Activated naive CD8-positive, alpha-beta T cell treated with anti-CD3 and anti-CD28 coated beads, Interleukin-2, amount 10 ng/mL, durations not matched to agents 7 days and 5 days (primary cell): Measurements from ENCODE around the gene SLC39A11. TPM values are rescaled to one million over a fixed set of nuclear protein-coding genes. Genes with fewer than 3 reads are reported as not detected.
A peak's percentile ranks its signal among the peaks of the same experiment; 100 is the strongest.
"Not testable (repeated sequence)": the region's sequence is repeated elsewhere in the genome, so short reads cannot be mapped to it uniquely, and the experiment has no call there.

Experiments used
- ATAC-seq: fragments of 150-1000 bp; cut with Tn5 transposase; one replicate; pipeline ENCODE4 v1.10.0; 2021; ENCODE audit warnings: low read depth, moderate library complexity
- POLR2A ChIA-PET: fragments of 350-600 bp; sonication (Branson Sonifier 250); formaldehyde crosslinking; loops from one replicate; lab custom pipeline; 2021; ENCODE audit warnings: antibody characterized with exemption; lab: Charles Lee
- DNase-seq: peaks from one replicate; pipeline ENCODE4 v3.0.0; 2021
- H3K27ac Mint-ChIP-seq: one replicate; pipeline ENCODE4 v1.8.0; 2022; ENCODE audit warnings: mild to moderate bottlenecking, mixed read lengths
- H3K27me3 Mint-ChIP-seq: one replicate; pipeline ENCODE4 v1.8.0; 2022; ENCODE audit warnings: mild to moderate bottlenecking, moderate library complexity, mixed read lengths
- H3K36me3 Mint-ChIP-seq: one replicate; pipeline ENCODE4 v1.8.0; 2021; ENCODE audit warnings: mild to moderate bottlenecking, mixed read lengths
- H3K4me1 Mint-ChIP-seq: one replicate; pipeline ENCODE4 v1.8.0; 2021; ENCODE audit warnings: mixed read lengths
- H3K4me3 Mint-ChIP-seq: one replicate; pipeline ENCODE4 v1.8.0; 2022; ENCODE audit warnings: mild to moderate bottlenecking, moderate library complexity, mixed read lengths
- H3K9me3 Mint-ChIP-seq: one replicate; pipeline ENCODE4 v1.8.0; 2021; ENCODE audit warnings: mixed read lengths
- total RNA-seq, 2 experiments: library from RNA; stranded (reverse); gene quantifications; one replicate each; pipeline ENCODE4 v1.2.3, GENCODE V29; 2021

SLC39A11 gene
- total RNA-seq, 2 experiments from 2014 or later = 18.2 to 18.8 TPM

DNA sequence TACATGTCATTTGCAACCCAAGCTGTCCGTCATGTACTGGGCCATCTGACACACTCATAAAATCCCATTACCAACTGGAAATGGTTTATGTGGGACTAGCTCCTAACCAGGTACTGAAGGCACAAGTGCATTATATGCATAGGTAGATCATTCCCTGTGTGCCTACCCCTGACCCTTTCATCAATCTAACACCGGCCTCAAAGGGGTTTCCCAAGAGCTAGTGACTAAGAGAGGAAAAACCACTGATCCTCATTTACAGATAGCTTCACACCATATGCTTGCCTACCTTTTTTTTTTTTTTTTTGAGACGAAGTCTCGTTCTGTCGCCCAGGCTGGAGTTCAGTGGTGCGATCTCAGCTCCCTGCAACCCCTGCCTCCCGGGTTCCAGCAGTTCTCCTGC is 449.8 kb downstream of the SLC39A11 start:
- ATAC-seq = no peak
- POLR2A ChIA-PET = no interaction called here

DNA sequence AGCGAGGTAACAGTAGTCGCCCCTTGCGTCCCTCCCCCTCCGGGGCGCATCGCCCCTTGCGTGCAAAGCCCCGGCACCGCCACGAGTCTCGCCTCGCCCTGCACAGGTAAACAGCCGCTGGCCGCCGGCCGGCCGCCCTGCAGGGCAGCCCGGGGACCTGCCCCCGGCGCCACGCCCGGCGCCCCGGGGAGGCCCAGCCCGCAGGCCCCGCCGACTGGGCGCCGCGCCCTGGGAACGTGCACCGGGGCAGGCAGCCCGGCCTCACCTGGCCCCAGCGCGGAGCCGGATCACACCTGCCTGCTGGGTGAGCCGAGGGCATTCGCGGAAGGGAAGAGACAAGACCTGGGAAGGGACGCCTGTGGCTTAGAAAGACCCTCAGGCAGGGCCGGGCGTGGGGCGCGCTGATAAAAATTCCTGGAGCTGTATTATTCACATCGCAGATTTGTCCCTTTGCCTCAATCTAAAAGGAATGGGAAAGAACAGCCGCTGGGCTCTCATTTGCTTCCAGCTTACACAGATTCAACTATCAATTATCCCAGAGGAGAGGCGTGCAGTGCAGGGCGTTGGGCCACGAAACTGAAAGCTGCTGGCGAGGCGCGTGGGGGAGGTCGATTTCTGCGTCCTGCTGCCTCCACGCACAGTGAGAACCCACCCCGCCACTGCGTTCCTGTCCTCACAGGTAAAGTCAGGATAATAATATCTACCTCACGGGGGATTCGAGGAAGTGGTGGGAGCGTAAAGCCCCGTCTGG is 451.9 kb downstream of the SLC39A11 start:
- no peak for DNase-seq
- H3K9me3 Mint-ChIP-seq = no peaks in the 10 kb centered on the region

More for the DNA sequence above, 449.8 kb downstream of the SLC39A11 start:
- Mint-ChIP-seq H3K36me3 (no peaks in the 10 kb centered on the region), H3K27ac (no peak overlapping the region), H3K9me3 (no peaks in the 10 kb centered on the region), H3K4me1 (no peaks in the 10 kb centered on the region), H3K4me3 (no peak overlapping the region), H3K27me3 (peaks cover 2% of the 10 kb centered on the region)
- DNase-seq = no peak

DNA sequence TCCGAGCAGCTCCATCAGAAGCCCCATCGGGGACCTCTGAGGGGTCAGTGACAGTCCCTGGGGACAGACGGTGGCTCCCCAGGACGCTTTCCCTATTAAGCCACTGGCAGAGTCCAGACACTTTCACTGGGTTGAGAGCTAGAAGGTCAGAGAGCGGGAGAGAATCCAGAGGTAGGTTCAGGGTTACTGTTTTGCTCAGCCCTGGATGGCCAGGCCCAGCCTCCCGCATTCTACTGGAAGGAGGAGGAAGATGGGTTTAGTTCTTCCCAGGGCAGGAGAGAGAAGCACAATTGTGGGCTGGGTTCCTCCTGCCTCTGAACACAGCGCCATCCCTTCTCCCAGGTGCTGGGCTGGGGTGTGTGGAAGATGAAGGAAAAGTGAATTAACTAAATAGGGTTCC is 452.8 kb downstream of the SLC39A11 start:
- peaks cover 9% of the 10 kb centered on the region for H3K27me3 Mint-ChIP-seq
- H3K36me3 Mint-ChIP-seq = no peaks in the 10 kb centered on the region
- H3K9me3 Mint-ChIP-seq = no peaks in the 10 kb centered on the region
- DNase-seq (no peak), ATAC-seq (no peak)
- H3K4me1 Mint-ChIP-seq = peaks cover 4% of the 10 kb centered on the region
- no peak overlapping the region for H3K4me3 Mint-ChIP-seq
- H3K27ac Mint-ChIP-seq = no peak overlapping the region
- POLR2A ChIA-PET = no interaction called here

More for the DNA sequence above, 451.9 kb downstream of the SLC39A11 start:
- POLR2A ChIA-PET = no interaction called here
- no peak for ATAC-seq
- H3K27me3 Mint-ChIP-seq = peaks cover 6% of the 10 kb centered on the region
- H3K27ac Mint-ChIP-seq = no peak overlapping the region
- no peak overlapping the region for H3K4me3 Mint-ChIP-seq
- H3K36me3 Mint-ChIP-seq = no peaks in the 10 kb centered on the region
- no peaks in the 10 kb centered on the region for H3K4me1 Mint-ChIP-seq

DNA sequence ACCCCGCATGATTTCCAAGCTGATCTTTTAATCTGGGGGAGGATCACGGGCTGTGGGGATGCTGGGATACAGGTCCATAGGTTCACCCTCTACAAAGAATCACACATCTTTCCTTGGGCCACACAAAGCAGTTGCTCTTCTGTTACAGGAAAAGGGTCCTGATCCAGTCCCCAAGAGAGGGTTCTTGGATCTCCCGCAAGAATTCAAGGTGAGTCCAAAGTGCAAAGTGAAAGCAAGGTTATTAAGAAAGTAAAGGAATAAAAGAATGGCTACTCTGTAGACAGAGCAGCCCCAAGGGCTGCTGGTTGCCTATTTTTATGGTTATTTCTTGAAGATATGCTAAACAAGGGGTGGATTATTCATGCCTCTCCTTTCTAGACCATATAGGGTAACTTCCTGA is 453.6 kb downstream of the SLC39A11 start:
- H3K27me3 Mint-ChIP-seq, POLR2A ChIA-PET, H3K4me1 Mint-ChIP-seq, H3K4me3 Mint-ChIP-seq, H3K9me3 Mint-ChIP-seq, ATAC-seq, DNase-seq, H3K27ac Mint-ChIP-seq, H3K36me3 Mint-ChIP-seq: not testable (repeated sequence)

DNA sequence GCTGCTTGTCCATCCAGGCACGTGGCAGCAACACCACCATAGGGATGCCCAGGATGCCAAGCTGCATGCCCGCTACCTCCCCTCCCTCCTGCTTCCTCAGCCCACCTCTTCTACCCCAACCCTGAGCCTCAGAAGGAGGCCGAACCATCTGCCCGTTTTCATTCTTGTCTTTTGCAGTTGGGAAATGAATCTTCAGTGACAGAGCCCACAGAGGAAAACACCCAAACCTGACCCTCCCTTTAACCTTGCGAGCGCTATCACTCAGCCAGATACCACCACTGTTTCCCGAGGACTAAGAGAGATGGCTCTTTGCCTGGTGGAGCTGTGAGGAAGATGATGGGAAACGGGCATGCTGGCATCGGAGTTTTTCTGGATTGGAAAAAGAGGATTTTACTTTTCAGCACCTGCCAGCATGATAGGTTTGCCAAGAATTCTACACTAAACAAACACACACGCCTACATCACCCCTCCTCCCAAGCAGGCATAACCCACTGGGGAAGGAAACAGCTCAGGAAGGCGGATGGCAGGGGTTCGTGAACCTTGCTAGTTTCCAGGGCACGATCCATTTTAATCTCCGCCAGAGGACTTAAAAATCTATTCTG is 457.4 kb downstream of the SLC39A11 start:
- H3K9me3 Mint-ChIP-seq = no peaks in the 10 kb centered on the region
- no peak for ATAC-seq
- no peak for DNase-seq
- H3K36me3 Mint-ChIP-seq = no peaks in the 10 kb centered on the region
- H3K27ac Mint-ChIP-seq = no peak overlapping the region
- no peak overlapping the region for H3K4me3 Mint-ChIP-seq
- POLR2A ChIA-PET = no interaction called here
- H3K27me3 Mint-ChIP-seq = peaks cover 11% of the 10 kb centered on the region
- H3K4me1 Mint-ChIP-seq = peaks cover 6% of the 10 kb centered on the region

DNA sequence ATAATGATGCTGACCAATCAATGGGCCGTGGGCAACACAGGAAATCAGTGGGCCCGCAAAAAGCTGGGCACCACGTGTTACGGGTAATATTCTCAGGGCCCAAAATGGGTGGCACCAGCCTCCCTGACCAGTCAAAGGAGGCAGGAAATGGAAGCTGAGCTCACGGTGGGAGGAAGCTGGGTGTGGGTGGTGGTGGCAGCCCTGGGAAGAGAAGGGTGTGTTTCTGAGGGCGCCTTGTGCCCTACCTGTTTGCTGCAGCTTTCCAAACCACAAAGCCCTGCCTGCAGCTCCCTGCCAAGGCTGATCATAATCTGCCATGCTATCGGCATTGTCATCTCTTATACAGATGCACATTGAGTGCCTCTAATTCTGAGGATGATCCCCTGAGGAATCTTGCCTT is 457.9 kb downstream of the SLC39A11 start:
- ATAC-seq (no peak), DNase-seq (no peak)
- Mint-ChIP-seq H3K27me3 (peaks cover 11% of the 10 kb centered on the region), H3K27ac (no peak overlapping the region), H3K4me3 (no peak overlapping the region), H3K4me1 (peaks cover 6% of the 10 kb centered on the region), H3K36me3 (no peaks in the 10 kb centered on the region), H3K9me3 (no peaks in the 10 kb centered on the region)
- POLR2A ChIA-PET = no interaction called here

DNA sequence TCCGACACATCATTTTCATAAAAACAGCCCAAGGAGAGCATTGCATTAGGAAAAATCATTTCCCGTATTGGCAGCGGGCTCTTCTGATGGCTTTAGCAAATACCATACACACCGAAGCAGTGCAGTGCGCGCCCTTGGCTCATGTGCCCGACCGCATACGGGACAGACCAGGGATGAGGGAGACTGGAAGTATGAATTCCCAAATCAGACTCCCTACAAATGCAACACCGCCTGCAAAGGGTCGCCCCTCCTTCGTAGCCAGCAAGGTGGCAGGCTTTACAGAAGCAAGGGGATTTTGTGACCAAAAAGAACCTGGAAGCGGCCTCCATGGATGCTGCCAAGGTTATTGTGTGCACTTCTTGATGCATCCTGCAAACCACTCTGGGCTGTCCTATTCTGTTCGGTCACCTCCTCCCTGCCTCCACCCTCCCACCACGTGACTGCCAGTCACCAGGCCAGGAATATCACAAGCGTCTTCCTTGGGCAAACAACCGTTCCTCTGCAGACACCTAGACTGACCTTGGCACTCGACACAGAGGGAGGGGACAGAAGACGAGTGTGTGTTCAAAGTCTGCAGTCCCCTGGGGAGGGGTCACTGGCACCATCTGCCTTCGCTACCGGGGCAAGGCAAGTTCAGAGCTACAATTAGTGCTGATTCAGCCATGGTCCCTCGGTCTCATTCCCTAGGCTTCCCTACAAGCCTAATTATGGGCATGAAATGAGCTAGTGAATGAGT is 460.4 kb downstream of the SLC39A11 start:
- Mint-ChIP-seq H3K4me3 (no peak overlapping the region), H3K27ac (no peak overlapping the region), H3K27me3 (peaks cover 15% of the 10 kb centered on the region), H3K36me3 (no peaks in the 10 kb centered on the region), H3K9me3 (peaks cover 1% of the 10 kb centered on the region), H3K4me1 (peaks cover 6% of the 10 kb centered on the region)
- no peak for ATAC-seq
- POLR2A ChIA-PET = no interaction called here
- DNase-seq = no peak

DNA sequence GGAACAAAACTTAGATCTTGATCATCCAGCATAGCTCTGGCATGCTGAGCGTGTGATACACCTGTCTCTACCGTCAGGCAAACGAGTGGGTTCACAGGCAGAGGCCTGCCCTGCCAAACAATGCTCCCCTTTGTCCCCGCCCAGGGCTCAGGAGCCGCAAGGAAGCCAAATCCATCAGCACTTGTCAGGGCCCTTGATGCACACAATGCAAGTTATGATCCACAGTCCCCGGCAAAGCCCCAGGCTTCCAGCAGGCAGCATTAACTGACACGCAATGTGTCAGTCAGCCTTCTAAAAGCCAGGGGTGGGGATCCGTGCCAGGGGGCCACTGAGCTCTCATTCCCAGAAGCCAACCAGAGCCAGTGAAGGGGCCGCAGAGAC is 460.9 kb downstream of the SLC39A11 start:
- POLR2A ChIA-PET = no interaction called here
- Mint-ChIP-seq H3K9me3 (peaks cover 5% of the 10 kb centered on the region), H3K4me1 (peaks cover 6% of the 10 kb centered on the region), H3K27ac (no peak overlapping the region), H3K27me3 (peaks cover 11% of the 10 kb centered on the region), H3K36me3 (no peaks in the 10 kb centered on the region), H3K4me3 (no peak overlapping the region)
- ATAC-seq (no peak), DNase-seq (no peak)

DNA sequence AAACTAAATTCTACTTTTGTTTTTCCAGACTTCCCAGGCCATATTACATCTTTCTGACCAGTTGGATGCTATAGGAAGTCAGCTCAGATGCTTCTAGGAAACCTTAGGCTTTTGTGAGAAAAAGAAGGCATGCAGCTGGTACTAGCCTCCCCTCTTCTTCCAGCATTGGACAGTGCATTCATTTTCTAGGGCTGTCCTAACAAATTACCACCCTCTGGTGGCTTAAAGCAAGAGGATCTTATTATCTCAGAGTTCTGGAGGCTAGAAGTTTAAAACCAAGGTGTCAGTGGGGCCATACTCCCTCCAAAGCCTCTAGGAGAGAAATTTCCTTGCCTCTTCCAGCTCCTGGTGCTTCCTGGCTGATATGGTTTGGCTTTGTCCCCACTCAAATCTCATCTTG is 467.8 kb downstream of the SLC39A11 start:
- ATAC-seq = no peak
- POLR2A ChIA-PET = no interaction called here
- peaks cover 37% of the 10 kb centered on the region for H3K27me3 Mint-ChIP-seq

DNA sequence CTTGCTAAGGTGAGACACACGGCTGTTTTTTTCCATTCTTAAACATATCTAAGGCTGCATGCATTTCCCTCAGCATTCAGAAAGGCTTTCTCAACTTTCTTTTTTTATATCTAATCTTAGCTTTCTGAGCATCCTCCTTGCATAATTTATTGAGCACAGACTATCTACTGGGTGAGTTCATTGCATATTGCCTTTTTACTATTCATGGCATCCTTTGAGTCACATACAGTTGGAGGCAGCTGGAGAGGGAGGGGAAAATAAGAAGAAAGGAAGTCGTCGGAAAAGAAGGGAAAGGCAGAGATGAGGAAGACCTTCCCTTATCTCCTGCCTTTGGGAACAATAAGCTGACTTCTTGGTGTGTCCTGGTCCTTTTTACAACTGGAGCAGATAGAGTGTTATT is 468.3 kb downstream of the SLC39A11 start:
- DNase-seq (no peak), ATAC-seq (no peak)
- POLR2A ChIA-PET = no interaction called here
- H3K4me1 Mint-ChIP-seq = no peaks in the 10 kb centered on the region
- H3K27me3 Mint-ChIP-seq = peaks cover 41% of the 10 kb centered on the region
- H3K4me3 Mint-ChIP-seq = no peak overlapping the region
- H3K9me3 Mint-ChIP-seq = peaks cover 11% of the 10 kb centered on the region
- H3K27ac Mint-ChIP-seq = no peak overlapping the region
- H3K36me3 Mint-ChIP-seq = no peaks in the 10 kb centered on the region

More for the DNA sequence above, 467.8 kb downstream of the SLC39A11 start:
- Mint-ChIP-seq H3K36me3 (no peaks in the 10 kb centered on the region), H3K4me1 (no peaks in the 10 kb centered on the region), H3K27ac (no peak overlapping the region), H3K9me3 (peaks cover 11% of the 10 kb centered on the region), H3K4me3 (no peak overlapping the region)
- no peak for DNase-seq

DNA sequence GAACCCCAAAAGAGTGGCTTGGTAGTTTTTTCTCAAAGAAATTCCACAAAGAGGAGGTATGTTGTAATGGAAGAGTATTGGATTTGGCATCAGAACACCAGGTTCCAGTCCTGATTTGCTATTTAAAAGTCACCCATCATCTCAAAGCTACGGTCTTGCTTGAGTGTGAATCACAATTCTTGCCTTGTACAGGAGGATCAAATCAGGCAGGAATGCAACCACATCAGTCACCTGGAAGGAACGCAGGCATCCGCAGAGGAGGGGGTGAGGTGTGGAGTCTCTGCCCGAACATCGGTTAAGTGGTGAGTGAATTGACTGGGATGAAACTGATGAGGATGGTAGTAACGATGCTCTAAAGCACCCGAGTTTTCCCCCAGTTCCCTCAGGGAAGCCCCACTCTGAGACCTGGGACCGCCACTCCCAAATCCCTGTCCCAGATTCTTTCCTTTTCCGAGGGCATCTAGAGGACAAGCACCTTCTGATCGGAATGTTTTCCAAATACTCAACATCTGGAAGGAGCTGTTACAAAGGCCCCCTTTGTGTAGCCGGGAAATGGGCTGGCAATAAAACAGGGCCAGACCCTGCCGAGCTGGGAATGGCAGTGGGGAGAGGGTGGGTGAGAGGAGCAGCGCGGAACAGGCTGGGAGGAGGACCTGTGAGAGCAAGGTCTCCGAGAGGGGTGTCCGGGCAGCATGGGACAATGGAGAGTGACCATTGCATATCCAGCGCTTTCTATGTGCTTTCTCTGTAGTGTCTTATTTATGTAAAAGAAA is 469.6 kb downstream of the SLC39A11 start:
- H3K27me3 Mint-ChIP-seq = peaks cover 49% of the 10 kb centered on the region
- DNase-seq = no peak
- H3K36me3 Mint-ChIP-seq = no peaks in the 10 kb centered on the region
- H3K9me3 Mint-ChIP-seq = peaks cover 10% of the 10 kb centered on the region
- POLR2A ChIA-PET = no interaction called here
- H3K4me1 Mint-ChIP-seq = peaks cover 7% of the 10 kb centered on the region
- no peak overlapping the region for H3K27ac Mint-ChIP-seq
- no peak for ATAC-seq
- H3K4me3 Mint-ChIP-seq = no peak overlapping the region

DNA sequence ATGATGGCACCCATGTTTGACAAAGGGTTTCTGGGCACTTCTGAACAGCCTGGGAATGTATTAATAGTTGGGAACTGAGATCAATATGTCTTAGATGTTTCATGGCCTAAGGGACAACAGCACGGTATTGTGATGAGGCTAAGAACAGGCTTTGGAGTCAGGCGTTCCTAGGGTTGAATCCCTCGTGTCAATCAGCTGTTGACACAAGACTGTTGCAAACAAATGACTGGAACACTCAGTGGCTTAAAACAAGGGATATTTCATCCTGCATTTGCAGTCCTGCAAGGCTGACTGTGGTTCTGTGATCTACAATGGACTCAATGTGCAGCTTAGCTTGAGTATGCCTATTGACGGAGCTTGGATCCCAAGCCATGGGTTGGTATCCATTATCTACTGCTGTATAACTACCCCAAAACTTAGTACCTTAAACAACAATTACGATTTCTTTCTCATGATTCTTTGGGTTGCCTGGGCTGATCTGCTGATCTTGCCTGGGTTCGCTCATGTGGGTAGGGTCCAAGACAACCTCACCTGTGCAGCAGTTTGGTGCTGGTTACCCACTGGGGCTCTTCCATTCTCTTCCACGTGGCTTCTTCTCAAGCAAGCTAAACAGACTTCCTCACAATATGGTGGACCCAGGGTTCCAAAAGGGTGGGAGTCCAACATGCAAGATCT is 472.4 kb downstream of the SLC39A11 start:
- Mint-ChIP-seq H3K27ac (no peak overlapping the region), H3K9me3 (peaks cover 1% of the 10 kb centered on the region), H3K4me3 (no peak overlapping the region), H3K27me3 (peaks cover 70% of the 10 kb centered on the region), H3K4me1 (peaks cover 9% of the 10 kb centered on the region), H3K36me3 (no peaks in the 10 kb centered on the region)
- POLR2A ChIA-PET = no interaction called here
- ATAC-seq = no peak
- DNase-seq = no peak

DNA sequence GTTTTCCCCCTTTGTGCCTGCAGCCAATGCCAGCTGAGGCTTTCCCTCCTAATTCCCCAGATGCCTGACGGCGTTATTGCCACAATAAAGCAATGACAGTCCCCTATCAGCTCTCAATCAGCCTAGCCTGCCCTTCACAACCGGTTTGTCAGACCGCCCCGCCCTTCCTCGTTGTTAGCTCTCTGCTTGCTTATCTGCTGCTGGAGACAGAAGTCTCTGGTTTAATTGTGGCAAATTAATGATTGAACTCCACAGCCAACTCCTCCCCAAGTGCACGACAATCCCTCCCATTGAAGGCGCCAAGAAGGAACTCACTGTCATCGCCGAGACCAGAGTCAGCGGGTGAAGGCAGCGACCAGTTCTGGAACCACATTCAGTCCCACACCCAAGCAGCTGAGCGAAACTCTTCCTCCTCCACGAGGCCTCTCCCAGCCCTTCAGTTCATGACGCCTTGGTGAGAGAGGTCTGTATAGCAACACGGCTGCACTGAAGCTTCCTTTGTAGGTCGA is 474.4 kb downstream of the SLC39A11 start:
- Mint-ChIP-seq H3K4me3 (peak overlapping the region; percentile 30), H3K27ac (no peak overlapping the region), H3K27me3 (peaks cover 75% of the 10 kb centered on the region), H3K4me1 (peaks cover 9% of the 10 kb centered on the region), H3K9me3 (no peaks in the 10 kb centered on the region), H3K36me3 (no peaks in the 10 kb centered on the region)
- POLR2A ChIA-PET = no interaction called here
- peak; percentile 52 for ATAC-seq
- no peak for DNase-seq
